Astrocyte of the cerebellum (primary cell): ENCODE results near the gene KRTAP1-5.

Source experiments
- DNase-seq: peaks from one replicate; pipeline ENCODE4 v3.0.0-alpha.2; 2011; ENCODE audit warnings: low read depth
- H3K4me3 ChIP-seq: 2 replicates; pipeline ENCODE4 v1.5.1; 2011; ENCODE audit warnings: mild to moderate bottlenecking, low read depth, low read length, moderate library complexity
- in situ Hi-C: cut with HindIII; loops from 2 replicates; pipeline ENCODE4 v1.10.0; 2017; ENCODE audit warnings: low sequenced_read_pairs
- TF ChIP-seq, protein P1 (sequence below): IDR thresholded peaks from 2 replicates; pipeline ENCODE4 v1.5.1; 2012; ENCODE audit warnings: low read length, low read depth, moderate library complexity, mild to moderate bottlenecking; ENCODE audit errors: missing control alignments

The KRTAP1-5 gene

DNA sequence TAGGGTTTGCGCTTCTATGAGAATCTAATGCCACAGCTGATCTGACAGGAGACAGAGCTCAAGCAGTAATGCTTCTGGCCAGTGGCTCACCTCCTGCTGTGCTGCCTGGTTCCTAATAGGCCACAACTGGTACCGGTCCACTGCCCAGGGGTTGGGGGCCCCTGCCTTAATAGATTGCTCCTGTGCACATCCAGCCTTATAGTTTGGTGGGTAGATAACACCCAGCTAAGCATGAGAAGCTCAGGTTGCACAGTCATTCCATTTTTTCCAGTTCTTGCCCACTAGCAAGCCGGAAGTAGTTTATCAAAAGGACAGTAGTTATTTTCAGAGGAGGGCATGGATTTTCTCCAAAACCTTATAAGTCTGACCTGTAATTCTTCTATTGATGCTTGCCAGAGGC lies 7.6 kb downstream of the KRTAP1-5 start:
- in situ Hi-C loops, result no loop called here
- no peak overlapping the region for H3K4me3 ChIP-seq
- TF ChIP-seq, protein P1, sequence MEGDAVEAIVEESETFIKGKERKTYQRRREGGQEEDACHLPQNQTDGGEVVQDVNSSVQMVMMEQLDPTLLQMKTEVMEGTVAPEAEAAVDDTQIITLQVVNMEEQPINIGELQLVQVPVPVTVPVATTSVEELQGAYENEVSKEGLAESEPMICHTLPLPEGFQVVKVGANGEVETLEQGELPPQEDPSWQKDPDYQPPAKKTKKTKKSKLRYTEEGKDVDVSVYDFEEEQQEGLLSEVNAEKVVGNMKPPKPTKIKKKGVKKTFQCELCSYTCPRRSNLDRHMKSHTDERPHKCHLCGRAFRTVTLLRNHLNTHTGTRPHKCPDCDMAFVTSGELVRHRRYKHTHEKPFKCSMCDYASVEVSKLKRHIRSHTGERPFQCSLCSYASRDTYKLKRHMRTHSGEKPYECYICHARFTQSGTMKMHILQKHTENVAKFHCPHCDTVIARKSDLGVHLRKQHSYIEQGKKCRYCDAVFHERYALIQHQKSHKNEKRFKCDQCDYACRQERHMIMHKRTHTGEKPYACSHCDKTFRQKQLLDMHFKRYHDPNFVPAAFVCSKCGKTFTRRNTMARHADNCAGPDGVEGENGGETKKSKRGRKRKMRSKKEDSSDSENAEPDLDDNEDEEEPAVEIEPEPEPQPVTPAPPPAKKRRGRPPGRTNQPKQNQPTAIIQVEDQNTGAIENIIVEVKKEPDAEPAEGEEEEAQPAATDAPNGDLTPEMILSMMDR, result no peak
- no peak for DNase-seq

DNA sequence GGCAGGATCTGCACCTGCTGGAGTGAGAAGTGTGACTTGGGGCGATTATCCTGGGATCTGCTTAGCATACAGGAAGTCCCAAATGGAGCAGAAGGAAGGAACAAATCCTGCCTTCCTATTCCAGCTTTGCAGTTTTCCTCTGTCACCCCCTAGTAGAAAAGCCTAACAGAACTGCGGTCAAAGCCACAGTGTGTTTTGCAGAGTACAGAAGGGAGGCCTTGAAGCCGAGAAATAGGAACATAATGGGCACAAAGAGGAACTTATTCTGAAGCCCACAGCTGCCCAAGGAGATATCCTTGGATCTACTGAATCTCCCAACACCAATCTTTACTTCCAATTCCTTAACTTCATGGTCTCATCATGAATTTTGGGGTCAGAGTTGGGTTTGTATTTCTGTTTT lies 8.5 kb downstream of the KRTAP1-5 start:
- DNase-seq, result no peak
- in situ Hi-C loops, result no loop called here
- TF ChIP-seq, protein P1, result no peak
- H3K4me3 ChIP-seq, result no peak overlapping the region

DNA sequence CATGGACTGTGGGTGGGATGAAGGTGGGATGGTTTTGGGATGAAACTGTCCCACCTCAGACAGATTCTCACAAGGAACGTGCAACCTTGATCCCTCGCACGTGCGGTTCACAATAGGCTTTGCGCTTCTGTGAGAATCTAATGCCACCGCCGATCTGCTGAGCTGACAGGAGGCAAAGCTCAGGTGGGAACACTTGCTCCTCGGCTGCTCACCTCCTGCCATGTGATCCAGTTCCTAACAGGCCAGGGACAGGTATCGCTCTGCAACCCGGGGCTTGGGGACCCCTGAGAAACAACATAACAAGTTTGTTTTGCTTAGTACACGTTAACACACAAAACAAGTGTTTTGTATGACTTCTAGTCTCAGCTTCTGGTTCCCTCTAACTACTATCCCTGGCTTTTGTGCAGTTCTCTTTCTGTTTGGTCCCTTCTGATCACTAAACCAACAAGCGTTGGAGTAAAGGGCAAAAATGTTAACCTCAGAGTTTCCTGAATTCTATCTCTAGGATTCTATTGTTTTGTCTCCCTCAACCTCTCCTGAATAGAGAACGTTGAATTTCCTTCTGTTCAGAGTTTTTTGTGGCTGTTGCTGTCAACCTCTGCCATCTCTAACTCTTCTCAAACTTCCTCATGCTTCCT lies 10.3 kb downstream of the KRTAP1-5 start:
- no peak overlapping the region for H3K4me3 ChIP-seq
- DNase-seq, result no peak
- in situ Hi-C loops, result no loop called here
- TF ChIP-seq, protein P1, result no peak

DNA sequence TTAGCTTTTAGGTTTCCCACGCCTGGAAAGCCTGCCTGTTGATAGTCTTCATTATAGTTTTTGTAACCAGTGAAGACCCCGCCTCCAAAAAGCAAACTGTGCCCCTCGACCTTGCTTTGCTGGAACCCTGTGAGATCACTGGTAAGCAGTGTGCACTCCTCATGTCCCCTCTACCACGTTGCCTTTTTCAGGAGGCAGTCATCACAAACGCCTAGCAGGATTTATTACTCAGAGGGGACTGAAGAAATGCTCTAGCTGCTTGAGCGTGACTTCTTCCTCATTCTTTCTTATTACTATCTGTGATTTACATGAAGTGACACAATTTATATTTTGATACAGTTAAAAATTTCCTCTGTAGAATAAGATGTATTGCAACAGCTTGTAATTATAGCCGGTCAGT lies 11.6 kb downstream of the KRTAP1-5 start:
- in situ Hi-C loops, result no loop called here
- H3K4me3 ChIP-seq, result no peak overlapping the region
- TF ChIP-seq, protein P1, result no peak
- DNase-seq, result no peak

DNA sequence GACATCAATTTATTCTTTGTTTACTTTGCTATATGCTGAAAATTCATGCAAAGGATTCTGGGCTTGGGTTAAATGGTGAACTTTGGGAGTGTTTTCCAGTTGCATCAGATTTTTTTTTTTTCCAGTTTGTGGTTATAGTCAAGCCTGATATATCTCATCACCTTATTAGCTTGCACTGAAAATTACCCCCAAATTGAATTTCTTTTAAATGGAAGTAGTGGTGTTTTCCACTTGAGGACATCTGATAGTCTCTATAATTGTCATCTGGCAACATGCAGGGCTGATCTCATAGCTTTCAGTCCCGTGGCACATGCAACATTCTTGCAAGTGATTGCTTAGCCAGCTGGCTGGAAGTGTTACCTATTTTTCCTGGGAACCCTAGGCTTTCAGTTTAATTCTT lies 13.4 kb downstream of the KRTAP1-5 start:
- TF ChIP-seq, protein P1, result no peak
- no peak overlapping the region for H3K4me3 ChIP-seq
- in situ Hi-C loops, result no loop called here
- DNase-seq, result no peak

DNA sequence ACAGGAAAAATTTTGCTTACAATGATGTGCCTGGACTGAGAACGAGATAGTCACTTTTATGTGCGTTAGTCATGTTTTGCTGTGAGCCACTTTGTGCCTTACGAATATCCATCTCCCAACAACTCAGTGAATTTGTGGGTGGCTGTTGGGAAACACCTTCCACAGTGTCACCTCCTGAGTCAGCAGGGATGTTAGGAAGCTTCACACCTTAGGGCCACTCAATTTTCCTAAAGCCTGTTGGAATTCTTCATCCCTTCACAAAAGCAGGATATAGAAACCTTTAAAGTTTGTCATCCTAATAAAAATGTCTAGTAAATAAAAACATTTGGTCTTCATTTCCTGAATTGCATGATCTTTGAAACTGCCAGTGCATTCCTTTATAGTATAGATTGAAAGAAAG lies 13.8 kb downstream of the KRTAP1-5 start:
- H3K4me3 ChIP-seq, result no peak overlapping the region
- TF ChIP-seq, protein P1, result no peak
- DNase-seq, result no peak
- in situ Hi-C loops, result no loop called here
